ENCODE results near the gene MPP4.
"Not testable (repeated sequence)": the region's sequence is repeated elsewhere in the genome, so short reads cannot be mapped to it uniquely, and the experiment has no call there.

Gene MPP4

GRCh38 chr2:201673546-201673945 is 24.9 kb downstream of the MPP4 start:
- DNase-seq (ENCODE audit: low read depth in 3 of 3): no peak

GRCh38 chr2:201671205-201671604 is 27.2 kb downstream of the MPP4 start:
- DNase-seq (ENCODE audit: low read depth in 3 of 3): not testable (repeated sequence)

- DNase-seq (ENCODE audit: low read depth in 3 of 3): no peak
Observed at GRCh38 chr2:201669865-201670264, 28.6 kb downstream of the MPP4 start.

- DNase-seq (ENCODE audit: low read depth in 3 of 3): no peak
Observed at GRCh38 chr2:201668402-201668910, 30.0 kb downstream of the MPP4 start.

DNA sequence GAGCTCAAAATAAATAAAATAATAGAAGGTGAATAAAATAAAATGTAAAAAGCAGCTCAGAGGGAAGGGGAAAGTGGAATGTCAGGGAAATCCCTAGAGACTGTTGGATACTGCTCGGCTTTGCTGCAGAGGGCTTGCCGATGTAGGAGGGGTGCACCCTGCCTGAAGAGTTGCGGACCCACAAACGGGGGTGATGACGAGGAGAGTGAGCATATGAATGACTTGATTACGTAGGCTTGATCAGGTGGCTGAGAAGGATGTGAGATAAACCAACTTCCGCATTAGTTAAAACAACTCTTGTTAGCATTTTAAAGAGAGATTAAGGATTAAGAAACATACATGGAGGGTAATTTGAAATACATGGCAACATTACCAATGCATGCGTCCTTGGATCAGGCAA is 34.1 kb downstream of the MPP4 start:
- no peak for DNase-seq (ENCODE audit: low read depth in 3 of 3)

DNA sequence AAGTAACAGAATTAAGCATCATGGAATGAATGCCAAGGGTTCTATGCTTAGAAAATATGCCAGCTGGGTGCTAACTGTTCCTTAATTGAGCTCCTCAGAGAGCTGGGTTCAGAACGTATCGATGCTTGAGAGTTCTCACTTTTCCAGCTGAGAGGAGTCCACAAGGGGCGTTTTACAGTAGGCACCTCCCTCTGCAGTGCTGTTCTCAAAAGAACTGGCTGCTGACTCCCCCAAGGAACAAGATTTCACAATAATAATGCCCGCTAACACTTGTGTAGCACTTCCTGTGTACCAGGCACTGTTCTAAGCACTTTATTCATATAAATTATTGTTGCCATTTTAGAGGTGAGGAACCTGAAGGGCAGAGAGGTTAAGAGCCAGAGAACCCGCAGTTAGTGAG is 37.1 kb downstream of the MPP4 start:
- no peak for DNase-seq (ENCODE audit: low read depth in 3 of 3)

- no peak for DNase-seq (ENCODE audit: low read depth in 3 of 3)
Observed at GRCh38 chr2:201660293-201660895, 38.0 kb downstream of the MPP4 start.

DNA sequence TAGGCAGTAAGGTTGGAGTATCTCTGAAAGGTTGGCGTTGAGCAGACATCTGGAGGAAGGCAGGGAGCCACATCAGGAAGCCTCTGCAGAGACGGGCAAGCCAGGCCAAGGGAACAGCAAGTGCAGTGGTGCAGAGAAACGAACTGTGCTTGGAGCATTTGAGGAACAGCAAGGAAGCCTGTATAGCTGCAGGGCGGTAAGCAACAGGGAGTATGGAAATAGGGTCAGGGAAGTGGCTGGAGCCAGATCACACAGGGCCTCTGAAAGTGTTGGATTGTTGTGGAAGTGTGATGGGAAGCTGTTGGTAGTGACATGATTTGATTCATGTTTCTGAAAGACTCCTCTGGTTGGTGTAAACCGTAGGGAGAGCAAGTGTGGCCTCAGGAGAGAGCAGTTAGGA is 41.7 kb downstream of the MPP4 start:
- no peak for DNase-seq (ENCODE audit: low read depth in 3 of 3)

GRCh38 chr2:201656102-201656501 is 42.3 kb downstream of the MPP4 start:
- DNase-seq (ENCODE audit: low read depth in 3 of 3): no peak

DNA sequence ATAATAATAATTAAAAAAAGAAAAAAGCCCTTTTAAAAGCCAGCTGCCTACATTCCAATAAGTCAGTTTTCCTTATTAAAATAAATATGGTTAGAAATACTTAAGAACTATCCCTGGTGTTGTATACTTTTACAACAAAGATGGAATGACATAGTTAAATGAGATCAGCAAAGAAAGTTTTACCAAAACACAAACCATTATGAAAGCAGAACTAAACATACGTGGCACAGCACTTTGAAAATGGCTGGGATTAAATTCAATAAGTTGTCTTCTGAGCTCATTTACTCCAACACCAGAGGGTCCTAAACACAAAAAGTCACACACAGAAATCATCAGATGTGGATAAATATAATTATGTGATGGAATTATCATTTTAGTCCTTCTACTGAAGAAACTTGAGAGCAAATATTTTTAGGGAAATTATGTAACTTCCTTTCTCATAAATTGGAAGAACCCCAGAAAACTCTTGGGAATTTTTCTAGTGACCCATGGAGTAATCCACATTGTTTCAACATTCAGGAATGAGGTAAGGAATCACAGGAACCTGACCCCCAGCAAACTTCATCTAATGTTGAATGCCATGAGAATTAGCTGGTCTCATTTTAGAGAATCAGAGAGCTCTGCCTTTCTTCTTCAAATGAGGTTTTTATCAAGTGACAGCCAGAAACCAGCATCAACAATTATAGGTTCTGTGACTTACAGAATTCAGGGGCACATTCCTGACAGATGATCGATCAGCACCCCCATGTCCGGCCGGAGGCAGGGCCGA is 43.6 kb downstream of the MPP4 start:
- DNase-seq (ENCODE audit: low read depth in 3 of 3): no peak

DNA sequence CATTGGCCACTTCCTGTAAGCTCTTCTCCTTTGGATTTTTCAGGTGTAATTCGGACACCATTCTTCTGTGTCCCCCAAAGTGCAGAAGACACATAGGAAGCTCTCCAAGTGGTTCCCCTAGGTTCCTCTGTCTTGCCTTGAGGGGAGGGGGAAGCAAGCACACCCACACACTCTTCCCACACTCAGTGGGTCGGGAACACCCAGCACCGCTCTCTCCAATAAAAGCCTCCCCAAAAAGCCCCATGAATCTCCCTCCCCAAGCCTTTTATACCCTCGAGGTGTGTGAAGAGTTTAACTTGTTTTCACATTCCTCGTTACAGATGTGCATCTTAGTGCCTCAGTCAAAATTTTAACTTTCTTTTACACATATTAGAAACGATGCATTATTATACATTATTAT is 45.2 kb downstream of the MPP4 start:
- no peak for DNase-seq (ENCODE audit: low read depth in 3 of 3)

DNA sequence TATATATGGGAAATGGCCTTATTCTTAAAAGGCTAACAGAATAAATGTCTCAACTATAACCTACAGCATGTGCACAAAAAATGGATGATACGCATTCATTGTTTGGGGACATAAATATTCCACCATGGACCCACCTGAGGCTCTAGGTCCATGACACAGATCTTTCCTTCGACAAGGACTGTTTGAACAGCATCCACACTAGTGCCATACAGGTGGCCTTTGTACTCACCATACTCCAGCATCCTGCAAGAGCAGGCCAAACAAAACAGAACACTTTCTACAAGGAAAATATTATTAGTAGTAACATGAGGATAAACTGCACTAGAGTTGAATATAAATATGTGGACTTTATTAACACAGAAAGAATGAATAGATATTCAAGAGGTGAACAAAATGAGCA is 49.0 kb downstream of the MPP4 start:
- no peak for DNase-seq (ENCODE audit: low read depth in 3 of 3)

DNA sequence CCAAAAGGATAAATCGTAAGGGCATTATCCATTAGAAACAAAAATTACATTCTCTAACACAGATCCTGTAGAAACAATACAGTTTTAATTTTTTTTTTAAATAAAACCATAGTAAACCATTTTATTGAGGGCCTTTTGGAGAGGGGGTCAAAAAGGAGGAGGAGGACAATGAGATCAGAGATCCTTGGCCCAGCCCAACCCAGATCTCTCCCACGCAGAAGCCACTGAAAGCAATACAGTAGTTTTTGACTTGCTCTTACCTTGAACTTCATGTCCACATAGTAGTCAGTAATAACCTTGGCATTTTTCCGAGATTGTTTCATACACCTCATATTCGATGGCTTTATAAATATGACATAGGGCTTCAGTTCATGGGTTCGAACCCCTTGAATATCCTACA is 51.0 kb downstream of the MPP4 start:
- DNase-seq (ENCODE audit: low read depth in 3 of 3): no peak

DNA sequence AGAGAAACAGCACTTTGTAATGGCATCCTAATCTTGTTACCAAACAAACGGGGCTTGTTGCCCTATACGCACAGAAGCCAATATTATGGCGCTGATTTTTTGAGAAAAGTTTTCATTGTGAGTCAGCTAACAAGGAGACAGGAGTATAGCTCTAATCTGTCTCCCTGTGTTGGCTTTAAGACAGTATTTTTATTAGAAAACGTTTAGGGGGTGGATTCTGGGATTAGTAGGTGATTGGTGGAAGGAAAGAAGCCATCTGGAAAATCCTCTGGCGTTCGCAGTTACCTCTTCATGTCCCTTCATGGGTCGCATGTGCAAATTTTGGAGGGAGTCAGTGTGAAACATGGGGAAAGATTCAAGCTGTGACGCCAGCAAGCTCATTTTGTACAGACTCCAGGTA is 54.4 kb downstream of the MPP4 start:
- no peak for DNase-seq (ENCODE audit: low read depth in 3 of 3)

DNA sequence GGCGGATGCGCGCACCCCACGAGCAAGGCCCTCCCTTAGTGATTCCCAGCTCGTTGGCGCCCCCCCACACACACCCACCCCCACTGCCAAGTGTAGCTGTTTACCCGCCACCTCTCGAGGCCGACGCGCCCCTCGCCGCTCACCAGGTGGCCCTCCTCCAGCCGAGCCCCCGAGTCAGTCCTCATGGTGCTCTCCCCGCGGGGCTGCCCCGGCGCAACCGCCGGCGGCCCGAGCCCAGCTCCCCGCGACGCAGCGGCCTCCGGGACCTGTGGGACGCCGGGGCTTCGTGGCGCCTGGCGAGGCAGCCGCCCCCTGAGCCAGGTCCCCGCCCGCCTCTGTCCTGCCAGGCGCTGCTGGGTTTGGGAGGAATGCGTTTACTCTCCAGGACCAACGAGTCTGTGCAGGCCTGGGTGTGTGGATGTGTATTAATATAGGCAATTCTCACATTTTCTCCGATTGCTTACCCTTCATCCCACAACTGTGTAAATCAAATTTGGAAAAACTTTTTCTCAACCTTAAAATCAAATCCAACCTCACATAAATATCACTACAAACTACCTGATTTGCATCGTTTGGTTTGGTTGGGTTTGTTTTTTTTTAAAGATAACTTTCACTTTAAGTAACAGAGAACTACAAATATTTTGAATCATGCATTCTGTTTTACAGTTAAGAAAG is 55.1 kb downstream of the MPP4 start, which contains the start of gene TMEM237:
TMEM237 (minus strand) TSS at position 288 of the 675 bp plus-strand sequence; CDS start at position 185, 103 bp downstream.
- peak in 2 of 3 experiments; percentile 24 to 46 for DNase-seq (ENCODE audit: low read depth in 3 of 3)

DNA sequence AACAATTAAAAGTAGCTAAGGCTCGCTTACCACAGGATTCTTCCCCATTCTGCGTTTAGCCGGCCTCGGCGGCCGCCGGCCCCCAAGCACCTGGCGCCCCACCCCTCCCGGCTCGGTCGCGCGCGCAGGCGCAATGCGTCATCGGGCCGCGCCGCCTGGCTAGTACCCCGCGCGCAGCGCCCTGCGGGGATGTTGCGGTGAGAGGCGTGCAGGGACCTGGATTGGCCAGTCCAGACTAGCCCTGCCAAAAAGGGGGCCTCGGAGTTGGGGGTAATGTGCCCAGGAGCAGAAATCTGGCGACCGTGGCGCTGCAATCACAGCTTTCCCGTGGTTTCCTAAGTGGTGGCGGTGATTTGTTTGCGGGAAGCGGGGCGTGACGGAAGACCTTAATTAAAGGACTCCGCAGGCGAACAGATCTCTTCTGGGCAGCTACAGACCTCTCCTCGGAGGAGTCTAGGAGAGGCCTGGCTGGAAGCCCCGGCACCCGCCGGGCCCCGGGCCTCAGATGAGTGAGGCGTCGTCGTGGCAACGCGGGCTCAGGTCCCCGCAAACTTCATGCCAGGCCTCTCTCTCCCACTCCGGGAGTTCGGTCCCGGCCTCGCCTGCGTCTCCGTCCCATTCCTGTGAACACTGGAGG is 55.7 kb downstream of the MPP4 start:
- peak; percentile 58 to 86 (median 73) for DNase-seq (ENCODE audit: low read depth in 3 of 3)

GRCh38 chr2:201642086-201642578 is 56.3 kb downstream of the MPP4 start:
- DNase-seq (ENCODE audit: low read depth in 3 of 3): no peak

- no peak for DNase-seq (ENCODE audit: low read depth in 3 of 3)
Observed at GRCh38 chr2:201639205-201639604, 59.2 kb downstream of the MPP4 start.

DNA sequence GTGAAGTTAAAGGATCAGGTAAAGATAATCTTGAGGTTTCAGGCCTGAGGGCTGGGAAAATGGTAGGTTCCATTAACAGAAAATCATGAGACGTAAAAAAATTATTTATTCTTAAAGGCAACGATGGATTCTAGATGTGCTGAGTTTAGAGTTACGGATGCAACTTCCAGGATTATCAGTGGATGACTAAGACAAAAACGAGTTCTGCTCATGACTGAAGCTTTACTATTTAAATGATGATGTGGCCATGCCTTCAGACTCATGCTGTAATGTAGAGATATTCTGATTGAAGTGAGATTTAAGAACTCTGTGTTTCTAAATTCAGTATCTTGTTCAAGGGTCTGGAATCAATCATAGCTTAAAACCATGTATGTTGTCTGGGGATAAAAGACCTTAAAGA is 60.1 kb downstream of the MPP4 start:
- no peak for DNase-seq (ENCODE audit: low read depth in 3 of 3)

GRCh38 chr2:201633661-201634249 is 64.7 kb downstream of the MPP4 start:
- DNase-seq (ENCODE audit: low read depth in 3 of 3): no peak

GRCh38 chr2:201631041-201631440 is 67.4 kb downstream of the MPP4 start:
- no peak for DNase-seq (ENCODE audit: low read depth in 3 of 3)

DNA sequence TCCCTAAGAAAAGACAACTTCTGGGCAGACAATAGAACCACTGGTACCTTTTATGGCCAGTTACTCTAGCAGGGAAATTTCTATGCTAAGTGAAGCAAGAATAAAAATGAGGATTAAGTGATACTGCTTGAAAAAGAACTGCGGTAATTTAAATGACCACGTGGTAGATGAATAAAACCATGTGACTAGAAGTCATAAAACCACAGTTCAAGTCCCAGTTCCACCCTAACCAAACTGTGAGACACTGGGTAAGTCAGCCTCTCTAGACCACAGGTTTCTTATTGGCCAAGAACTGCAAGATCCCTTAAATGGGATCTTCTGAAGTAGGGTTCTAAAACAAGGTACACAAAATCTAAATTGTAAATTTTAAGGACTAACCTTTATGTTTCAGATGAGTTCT is 67.9 kb downstream of the MPP4 start:
- no peak for DNase-seq (ENCODE audit: low read depth in 3 of 3)
